Epithelial cell of esophagus (primary cell): ENCODE results near the gene BNC2.

ENCODE experiments used
- DNase-seq: peaks from one replicate; pipeline ENCODE4 v3.0.0; 2010; ENCODE audit warnings: low read depth
- H3K4me3 ChIP-seq: 2 replicates; pipeline ENCODE4 v1.5.1; 2011; ENCODE audit warnings: mild to moderate bottlenecking, low read length, control low read depth
- CTCF ChIP-seq: IDR thresholded peaks from 2 replicates; pipeline ENCODE4 v1.5.1; 2011; ENCODE audit warnings: low read depth, mild to moderate bottlenecking, low read length, control low read depth, inconsistent platforms; ENCODE audit not compliant: insufficient read depth; ENCODE audit errors: missing control alignments

Gene BNC2

GRCh38 chr9:16673171-16673570, 197.3 kb downstream of the BNC2 start:
- no peak for TF ChIP-seq CTCF
- DNase-seq: no peak

GRCh38 chr9:16672501-16672900, 198.0 kb downstream of the BNC2 start:
- no peak for DNase-seq
- H3K4me3 ChIP-seq: no peak overlapping the region
- no peak for TF ChIP-seq CTCF

More at GRCh38 chr9:16673171-16673570, 197.3 kb downstream of the BNC2 start:
- H3K4me3 ChIP-seq: no peak overlapping the region

GRCh38 chr9:16671591-16672137, 198.8 kb downstream of the BNC2 start:
- DNase-seq: peak; percentile 84
- H3K4me3 ChIP-seq: no peak overlapping the region
- TF ChIP-seq CTCF: no peak

- DNase-seq: no peak
- TF ChIP-seq CTCF: no peak
- no peak overlapping the region for H3K4me3 ChIP-seq
These were observed 199.7 kb downstream of the BNC2 start for GRCh38 chr9:16670791-16671190.

- no peak overlapping the region for H3K4me3 ChIP-seq
- no peak for TF ChIP-seq CTCF
- DNase-seq: no peak
These were observed 201.7 kb downstream of the BNC2 start for GRCh38 chr9:16668734-16669295.

GRCh38 chr9:16664211-16664610, 206.3 kb downstream of the BNC2 start:
- no peak overlapping the region for H3K4me3 ChIP-seq
- TF ChIP-seq CTCF: no peak
- no peak for DNase-seq

- TF ChIP-seq CTCF: no peak
- no peak for DNase-seq
- H3K4me3 ChIP-seq: no peak overlapping the region
These were observed 208.7 kb downstream of the BNC2 start for GRCh38 chr9:16661816-16662215.
